HepG2 (cell line): ENCODE measurements around the gene TAT. TPM values are rescaled to one million over a fixed set of nuclear protein-coding genes. Genes with fewer than 3 reads are reported as not detected.

Experiments used
- NFYB ChIP-seq: sonication (generic); formaldehyde crosslinking; IDR thresholded peaks from 2 replicates; pipeline ENCODE4 v1.4.0; 2020; ENCODE audit warnings: missing genetic modification reagents
- SNAPC4 ChIP-seq: sonication (generic); formaldehyde crosslinking; IDR thresholded peaks from 2 replicates; pipeline ENCODE4 v1.4.0; 2020; ENCODE audit warnings: mild to moderate bottlenecking, missing genetic modification reagents
- THRA ChIP-seq: sonication (generic); formaldehyde crosslinking; IDR thresholded peaks from 2 replicates; pipeline ENCODE4 v1.4.0; 2020; ENCODE audit warnings: missing genetic modification reagents, borderline replicate concordance
- ZNF687 ChIP-seq: sonication (generic); formaldehyde crosslinking; IDR thresholded peaks from 2 replicates; pipeline ENCODE4 v1.5.1; 2020; ENCODE audit warnings: mild to moderate bottlenecking, missing genetic modification reagents, moderate library complexity
- ZNF83 ChIP-seq: sonication (generic); formaldehyde crosslinking; IDR thresholded peaks from 2 replicates; pipeline ENCODE4 v1.4.0; 2020; ENCODE audit warnings: missing genetic modification reagents, mild to moderate bottlenecking, borderline replicate concordance
- polyA plus RNA-seq, 8 experiments: library from polyadenylated mRNA; depleted of rRNA in 3 of 8; stranded (reverse) in 7 of 8; unstranded in 1 of 8; fragments of >200 nt; fragmentation: Illumina TruSeq in 4 of 8; extraction: Trizol in 4 of 8; gene quantifications; 2 replicates each; pipeline versions ENCODE4 v1.2.1 to v1.2.3, GENCODE V29; 2011 to 2016; ENCODE audit warnings: low read depth in 4 of 8, missing spikeins in 1 of 8, mixed read lengths in 1 of 8; ENCODE audit not compliant: insufficient read depth in 1 of 8
- total RNA-seq, 5 experiments: library from RNA; depleted of rRNA; stranded (reverse); fragments of >200 nt; fragmentation: Illumina TruSeq; extraction: Trizol; gene quantifications; 2 replicates each; pipeline ENCODE4 v1.2.3, GENCODE V29; 2016; ENCODE audit warnings: low read depth in 1 of 5
- TF ChIP-seq, protein P1 (sequence below): sonication (generic); formaldehyde crosslinking; IDR thresholded peaks from 2 replicates; pipeline ENCODE4 v1.5.0; 2020; ENCODE audit warnings: mild to moderate bottlenecking, missing genetic modification reagents, borderline replicate concordance
- TF ChIP-seq, protein P2 (sequence below): sonication (generic); formaldehyde crosslinking; conservative IDR thresholded peaks from 2 replicates; pipeline ENCODE4 v1.4.0; 2020; ENCODE audit warnings: missing genetic modification reagents

The TAT gene
- total and polyA plus RNA-seq, 2 of the 13 experiments (the other 11 are each of a cell fraction or from before 2014, with no cell fraction given), result 1.6 to 5.8 TPM

DNA sequence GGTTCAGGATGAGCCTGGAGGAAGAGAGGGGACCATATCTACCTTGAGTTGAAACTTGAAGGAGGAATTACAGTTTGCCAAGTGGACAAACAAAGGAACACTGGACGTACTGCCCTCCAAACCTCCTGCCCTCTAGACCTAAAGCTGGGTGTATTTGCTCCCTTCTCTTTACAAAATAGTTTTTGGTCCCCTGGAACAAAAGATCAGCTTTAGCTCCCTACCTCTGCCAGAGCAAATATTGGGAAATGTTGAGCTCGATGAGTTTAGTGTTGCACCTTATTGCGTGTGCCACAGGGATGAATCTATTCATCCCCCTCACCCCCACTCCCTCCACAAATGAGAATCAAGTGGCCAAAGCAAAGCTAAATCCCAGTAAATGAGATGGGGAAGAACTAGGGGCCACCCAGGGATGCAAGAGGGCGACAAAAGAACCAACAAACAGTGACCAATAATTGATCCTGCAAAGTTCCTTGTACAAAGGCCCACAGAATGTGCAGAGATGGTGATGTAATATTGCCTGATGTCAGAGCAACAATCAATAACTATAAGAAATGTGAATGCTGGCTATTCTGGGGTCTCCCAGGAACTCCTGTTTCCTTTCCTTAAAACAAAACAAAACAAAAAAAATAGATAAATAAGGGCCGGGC, 17.2 kb upstream of the TAT start (continued):
- TF ChIP-seq ZNF687 (CRISPR knock-in tag) (no peak), ZNF83 (CRISPR knock-in tag) (no peak), NFYB (CRISPR knock-in tag) (peak; percentile 48; the same call in 1 of the 2 replicates), SNAPC4 (CRISPR knock-in tag) (peak; percentile 63; the same call in 1 of the 2 replicates), THRA (CRISPR knock-in tag) (peak; percentile 40; the same call in 1 of the 2 replicates)
- TF ChIP-seq, protein P1, sequence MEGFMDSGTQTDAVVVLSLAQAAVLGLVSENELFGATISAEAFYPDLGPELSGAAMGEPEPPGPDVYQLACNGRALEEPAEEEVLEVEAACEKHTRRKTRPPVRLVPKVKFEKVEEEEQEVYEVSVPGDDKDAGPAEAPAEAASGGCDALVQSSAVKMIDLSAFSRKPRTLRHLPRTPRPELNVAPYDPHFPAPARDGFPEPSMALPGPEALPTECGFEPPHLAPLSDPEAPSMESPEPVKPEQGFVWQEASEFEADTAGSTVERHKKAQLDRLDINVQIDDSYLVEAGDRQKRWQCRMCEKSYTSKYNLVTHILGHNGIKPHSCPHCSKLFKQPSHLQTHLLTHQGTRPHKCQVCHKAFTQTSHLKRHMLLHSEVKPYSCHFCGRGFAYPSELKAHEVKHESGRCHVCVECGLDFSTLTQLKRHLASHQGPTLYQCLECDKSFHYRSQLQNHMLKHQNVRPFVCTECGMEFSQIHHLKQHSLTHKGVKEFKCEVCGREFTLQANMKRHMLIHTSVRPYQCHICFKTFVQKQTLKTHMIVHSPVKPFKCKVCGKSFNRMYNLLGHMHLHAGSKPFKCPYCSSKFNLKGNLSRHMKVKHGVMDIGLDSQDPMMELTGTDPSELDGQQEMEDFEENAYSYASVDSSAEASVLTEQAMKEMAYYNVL, result peak; percentile 12; the same call in 1 of the 2 replicates
- TF ChIP-seq, protein P2, sequence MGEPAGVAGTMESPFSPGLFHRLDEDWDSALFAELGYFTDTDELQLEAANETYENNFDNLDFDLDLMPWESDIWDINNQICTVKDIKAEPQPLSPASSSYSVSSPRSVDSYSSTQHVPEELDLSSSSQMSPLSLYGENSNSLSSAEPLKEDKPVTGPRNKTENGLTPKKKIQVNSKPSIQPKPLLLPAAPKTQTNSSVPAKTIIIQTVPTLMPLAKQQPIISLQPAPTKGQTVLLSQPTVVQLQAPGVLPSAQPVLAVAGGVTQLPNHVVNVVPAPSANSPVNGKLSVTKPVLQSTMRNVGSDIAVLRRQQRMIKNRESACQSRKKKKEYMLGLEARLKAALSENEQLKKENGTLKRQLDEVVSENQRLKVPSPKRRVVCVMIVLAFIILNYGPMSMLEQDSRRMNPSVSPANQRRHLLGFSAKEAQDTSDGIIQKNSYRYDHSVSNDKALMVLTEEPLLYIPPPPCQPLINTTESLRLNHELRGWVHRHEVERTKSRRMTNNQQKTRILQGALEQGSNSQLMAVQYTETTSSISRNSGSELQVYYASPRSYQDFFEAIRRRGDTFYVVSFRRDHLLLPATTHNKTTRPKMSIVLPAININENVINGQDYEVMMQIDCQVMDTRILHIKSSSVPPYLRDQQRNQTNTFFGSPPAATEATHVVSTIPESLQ (CRISPR knock-in tag), result no peak; the same call in 1 of the 2 replicates
